Measurements from ENCODE around the gene CIC.

Gene CIC

GRCh38 chr19:42244347-42245220 is 24.5 kb upstream of the CIC start:
- peak; percentile 94 for DNase-seq (ENCODE audit: low spot score)

GRCh38 chr19:42245231-42245630 is 23.8 kb upstream of the CIC start:
- no peak for DNase-seq (ENCODE audit: low spot score)

- DNase-seq (ENCODE audit: low spot score), result peak; percentile 72
Measured at GRCh38 chr19:42246143-42246921, 22.7 kb upstream of the CIC start.

GRCh38 chr19:42246922-42247639 is 22.0 kb upstream of the CIC start:
- DNase-seq (ENCODE audit: low spot score), result no peak

- DNase-seq (ENCODE audit: low spot score), result no peak
Measured at GRCh38 chr19:42247640-42248199, 21.3 kb upstream of the CIC start.

- no peak for DNase-seq (ENCODE audit: low spot score)
Measured at GRCh38 chr19:42248270-42249148, 20.5 kb upstream of the CIC start.

GRCh38 chr19:42249149-42249750 is 19.8 kb upstream of the CIC start:
- DNase-seq (ENCODE audit: low spot score), result no peak

GRCh38 chr19:42249769-42250168 is 19.3 kb upstream of the CIC start:
- DNase-seq (ENCODE audit: low spot score), result no peak

GRCh38 chr19:42250183-42250665 is 18.8 kb upstream of the CIC start:
- DNase-seq (ENCODE audit: low spot score), result no peak

- peak; percentile 45 for DNase-seq (ENCODE audit: low spot score)
Measured at GRCh38 chr19:42250666-42251531, 18.2 kb upstream of the CIC start.

- DNase-seq (ENCODE audit: low spot score), result no peak
Measured at GRCh38 chr19:42251572-42252358, 17.3 kb upstream of the CIC start.

GRCh38 chr19:42252365-42253244 is 16.4 kb upstream of the CIC start:
- DNase-seq (ENCODE audit: low spot score), result peak; percentile 51

- DNase-seq (ENCODE audit: low spot score), result peak; percentile 57
Measured at GRCh38 chr19:42253245-42254088, 15.6 kb upstream of the CIC start.

- peak; percentile 64 for DNase-seq (ENCODE audit: low spot score)
Measured at GRCh38 chr19:42254089-42254849, 14.8 kb upstream of the CIC start.

- peak; percentile 93 for DNase-seq (ENCODE audit: low spot score)
Measured at GRCh38 chr19:42254850-42255765, 13.9 kb upstream of the CIC start, which contains the start of gene ERF. Gene ERF, minus strand, starts transcription at chr19:42255128. Its CDS starts 129 bp downstream, at chr19:42254999.
